HG03565 (cell line): ENCODE data around the gene GLYATL3.

Experiments used
- ATAC-seq: cut with Tn5 transposase; IDR thresholded peaks from one replicate; pipeline ENCODE4 v1.9.1; 2021; ENCODE audit warnings: mild to moderate bottlenecking, moderate library complexity; ENCODE audit not compliant: unreplicated experiment

Gene GLYATL3

DNA sequence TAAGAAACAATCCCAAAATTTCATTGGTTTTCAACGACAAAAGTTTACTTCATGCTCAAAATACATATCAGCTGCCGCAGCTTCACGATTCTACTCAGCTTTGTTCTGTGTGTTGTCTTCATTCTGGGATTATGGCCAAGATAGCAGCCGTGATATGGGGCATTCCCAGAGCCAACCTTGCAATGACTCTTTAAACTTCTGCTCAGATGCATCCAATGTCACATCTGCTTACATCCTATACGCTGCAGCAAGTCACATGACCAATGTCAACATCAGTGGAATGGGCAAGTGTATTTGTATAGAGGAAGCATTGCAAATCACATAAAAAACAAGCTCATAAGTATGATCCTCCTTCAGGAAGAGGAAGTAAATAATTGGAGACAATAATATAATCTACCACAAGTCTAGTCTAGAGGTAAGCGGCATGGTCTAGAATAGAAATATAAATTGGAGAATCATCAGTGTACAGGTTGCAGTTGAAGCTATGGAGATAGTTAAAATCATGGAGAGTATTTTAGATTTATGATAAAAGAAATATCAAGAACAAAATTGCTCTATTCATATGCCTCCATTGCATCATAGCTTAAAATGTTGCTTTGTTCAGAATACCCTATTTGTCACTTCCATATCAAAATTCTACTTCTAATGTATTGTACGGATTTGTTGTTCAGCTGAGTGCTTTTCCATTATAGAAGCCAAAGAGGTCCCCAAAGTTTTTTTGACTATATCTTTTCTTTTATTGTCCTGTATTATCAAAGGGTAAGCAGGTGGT is 43.5 kb downstream of the GLYATL3 start:
- no peak for ATAC-seq

DNA sequence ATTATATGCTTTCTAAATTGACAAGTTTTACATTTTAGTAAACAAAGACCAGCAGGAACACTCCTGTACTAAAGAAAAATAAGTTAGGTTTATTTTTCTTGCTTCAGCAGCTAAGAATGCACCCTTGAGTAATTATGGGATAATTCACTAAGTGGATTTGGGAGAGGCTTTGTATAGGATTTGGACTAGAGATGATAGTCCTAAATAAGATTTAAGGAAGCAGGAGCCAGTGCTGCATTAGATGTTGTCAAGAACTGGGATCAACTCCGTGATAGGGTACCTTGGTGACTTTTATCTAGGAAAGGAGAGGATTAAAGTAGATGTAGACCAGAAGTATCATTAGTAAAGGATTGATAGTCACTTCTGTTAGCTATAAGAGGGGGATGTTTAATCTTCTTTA is 46.6 kb downstream of the GLYATL3 start:
- no peak for ATAC-seq

GRCh38 chr6:49548613-49549304 is 49.0 kb downstream of the GLYATL3 start:
- ATAC-seq = no peak

- no peak for ATAC-seq
These were observed 50.2 kb downstream of the GLYATL3 start for GRCh38 chr6:49549691-49550491.

- peak; percentile 56 for ATAC-seq
These were observed 50.9 kb downstream of the GLYATL3 start, which contains the start of gene C6orf141 for GRCh38 chr6:49550492-49551077. TSS of gene C6orf141 (plus strand) at chr6:49550668. CDS start at chr6:49550793, 125 bp downstream.

DNA sequence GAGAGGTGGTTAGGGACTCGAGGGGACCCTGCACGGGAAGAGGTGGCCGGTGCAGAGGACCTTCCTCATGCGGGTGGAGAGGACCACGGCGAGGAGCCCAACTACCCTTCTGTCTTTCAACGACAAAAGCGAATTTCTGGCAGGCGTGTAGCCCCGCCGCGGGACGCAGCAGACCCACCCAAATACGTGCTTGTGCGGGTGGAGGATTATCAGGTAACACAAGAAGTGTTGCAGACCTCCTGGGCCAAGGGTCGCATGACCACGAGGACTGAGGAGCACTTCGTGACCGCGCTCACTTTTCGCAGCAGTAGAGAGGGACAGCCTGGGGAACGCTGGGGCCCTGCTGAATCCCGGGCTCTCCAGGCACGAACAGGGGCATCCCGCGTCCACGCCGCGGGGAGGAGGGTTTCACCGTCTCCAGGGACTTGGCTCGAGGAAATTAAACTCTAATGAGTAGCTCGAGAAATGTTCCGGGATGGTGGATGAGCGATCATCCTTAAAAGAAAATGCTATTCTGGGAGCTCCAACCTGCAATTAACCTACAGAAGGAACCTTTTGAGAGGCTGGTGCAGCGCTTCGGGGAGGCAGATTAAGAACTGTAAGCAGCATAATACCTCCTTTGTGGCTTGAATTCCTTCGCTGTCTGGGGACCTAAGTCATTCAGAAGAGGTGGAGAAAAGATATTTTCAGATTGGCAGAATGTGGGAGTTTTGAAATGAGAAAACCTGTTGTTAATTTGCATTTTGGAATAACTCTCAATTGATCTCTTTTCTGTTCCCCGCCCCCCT is 51.5 kb downstream of the GLYATL3 start:
- no peak for ATAC-seq

DNA sequence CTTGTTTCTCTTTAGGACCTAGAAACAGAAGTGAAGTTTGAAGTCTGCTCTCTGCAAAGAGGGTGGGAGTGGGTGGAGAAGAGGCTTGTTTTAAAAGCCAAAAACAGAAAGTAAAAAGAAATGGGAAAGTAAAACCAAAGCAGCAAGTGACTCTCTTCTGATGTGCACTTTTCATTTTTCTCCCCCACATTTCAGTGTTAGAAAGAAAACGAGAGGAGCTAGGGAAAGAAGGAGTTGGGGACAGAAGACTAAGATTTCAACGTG is 52.1 kb downstream of the GLYATL3 start:
- ATAC-seq = no peak

- ATAC-seq = no peak
These were observed 52.9 kb downstream of the GLYATL3 start for GRCh38 chr6:49552596-49552995.

DNA sequence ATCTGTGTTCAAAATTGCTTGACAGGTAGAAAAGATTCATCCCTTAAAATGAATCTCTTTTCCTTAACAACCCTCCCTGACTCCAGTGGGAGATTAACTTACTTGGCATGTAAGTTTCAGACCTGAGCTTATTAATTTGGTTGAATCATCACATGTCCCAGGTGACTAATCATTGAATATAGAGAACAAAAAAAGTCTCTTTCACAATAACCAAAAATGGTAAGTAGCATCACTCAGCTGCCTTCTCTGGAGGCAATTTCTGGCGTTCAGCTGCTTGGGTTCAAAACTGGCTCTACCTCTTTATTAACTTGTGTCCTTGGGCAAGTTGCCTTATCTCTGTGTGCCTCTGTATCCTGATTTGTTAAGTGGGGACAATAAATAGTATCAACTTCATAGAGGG is 53.7 kb downstream of the GLYATL3 start:
- ATAC-seq = no peak

- ATAC-seq = no peak
These were observed 56.2 kb downstream of the GLYATL3 start for GRCh38 chr6:49555951-49556350.

- no peak for ATAC-seq
These were observed 56.7 kb downstream of the GLYATL3 start for GRCh38 chr6:49556429-49556837.

DNA sequence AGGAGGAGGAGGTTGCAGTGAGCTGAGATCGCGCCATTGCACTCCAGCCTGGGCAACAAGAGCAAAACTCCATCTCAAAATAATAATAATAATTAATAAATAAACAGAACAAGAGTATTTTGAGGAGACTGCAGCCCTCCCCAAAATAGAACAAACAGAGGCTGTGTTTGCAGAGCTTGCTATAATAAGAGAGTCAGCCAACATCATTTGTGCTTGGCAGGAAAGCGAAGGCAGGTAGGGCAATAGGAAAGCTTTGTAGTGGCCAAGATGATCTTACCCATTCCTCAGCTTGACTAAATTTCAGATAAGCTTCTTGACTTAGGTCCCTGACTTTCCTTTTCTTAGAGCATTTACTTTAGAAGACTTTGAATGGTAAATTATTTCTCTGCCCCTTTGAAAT is 57.5 kb downstream of the GLYATL3 start:
- no peak for ATAC-seq

- ATAC-seq = no peak
These were observed 58.5 kb downstream of the GLYATL3 start for GRCh38 chr6:49558238-49558637.

- ATAC-seq = no peak
These were observed 63.5 kb downstream of the GLYATL3 start for GRCh38 chr6:49563006-49563886.

GRCh38 chr6:49564552-49564951 is 64.8 kb downstream of the GLYATL3 start:
- no peak for ATAC-seq

- ATAC-seq = no peak
These were observed 65.5 kb downstream of the GLYATL3 start for GRCh38 chr6:49565261-49565660.

DNA sequence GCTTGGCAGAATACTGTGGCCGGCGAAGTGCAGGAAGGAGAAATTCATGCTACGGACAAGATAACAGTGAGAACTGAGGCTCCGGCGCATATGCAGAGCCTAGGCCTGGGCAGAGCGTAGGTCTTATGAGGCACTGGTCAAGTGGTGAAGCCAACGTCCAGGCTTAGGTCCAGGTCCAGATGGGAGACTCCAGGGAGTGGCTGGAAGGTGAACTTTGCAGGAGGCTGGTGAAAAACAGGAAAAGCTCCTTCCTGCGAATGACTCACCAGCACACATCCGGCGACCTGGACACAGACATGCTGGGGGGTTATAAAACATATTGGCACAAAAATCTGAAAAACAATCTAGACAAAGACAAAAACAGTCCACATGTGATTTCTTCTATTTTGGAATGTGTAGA is 66.1 kb downstream of the GLYATL3 start:
- ATAC-seq = no peak

DNA sequence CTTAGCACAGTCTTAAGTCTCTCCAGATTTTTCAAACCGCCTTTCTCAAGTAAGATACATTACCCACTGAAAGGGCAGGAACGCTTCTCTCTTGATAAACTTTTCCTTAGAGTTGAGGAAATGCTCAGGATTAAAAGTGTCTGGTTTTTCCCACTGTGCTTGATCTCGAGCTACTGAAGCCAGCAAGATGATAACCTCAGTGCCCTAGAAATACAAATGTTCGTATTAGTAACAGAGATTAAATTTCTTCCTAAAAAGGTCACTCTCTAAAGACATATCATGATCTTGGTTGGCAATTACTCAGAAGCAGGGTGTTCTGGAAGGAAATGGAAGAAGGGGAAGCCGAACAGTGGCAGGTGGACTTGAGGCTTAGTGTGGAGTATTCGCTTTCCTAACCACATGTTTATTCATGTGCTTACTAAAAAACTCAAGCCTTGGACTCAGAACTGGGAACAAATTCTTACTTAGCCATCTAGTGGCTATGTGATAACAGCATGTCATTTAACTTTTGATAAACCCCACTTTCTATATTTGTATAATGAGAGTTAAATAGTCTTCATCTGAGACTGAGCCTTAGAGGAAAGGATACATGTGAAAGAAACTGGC is 70.9 kb downstream of the GLYATL3 start:
- no peak for ATAC-seq

DNA sequence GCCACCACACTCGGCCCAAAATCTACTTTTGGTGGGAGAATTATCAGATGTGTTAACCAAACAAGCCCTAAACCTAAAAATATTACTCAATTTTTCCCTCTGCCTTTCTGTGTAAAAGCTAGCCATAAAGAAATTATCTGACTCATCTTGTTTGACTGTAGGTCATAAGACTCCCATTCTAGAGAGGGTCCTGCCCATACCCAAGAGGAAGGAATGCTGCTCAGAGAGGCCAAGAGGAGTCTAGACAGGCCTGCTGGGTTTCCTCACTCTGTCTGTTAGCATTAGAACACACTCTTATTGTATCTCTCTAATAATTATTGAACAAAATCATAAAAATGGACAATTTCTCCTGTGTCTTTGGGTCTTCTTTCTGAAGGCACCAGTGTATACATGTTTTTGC is 76.9 kb downstream of the GLYATL3 start:
- ATAC-seq = no peak
